PC-9 (cell line): ENCODE data around the gene KATNB1. TPM values are rescaled to one million over a fixed set of nuclear protein-coding genes. Genes with fewer than 3 reads are reported as not detected.

Source experiments
- BruUV-seq: library from RNA; stranded (reverse); fragments of 400-500 nt; replicated peaks from 2 replicates; lab custom pipeline; 2021; lab: Mats Ljungman, UMichigan
- CTCF ChIA-PET: fragments of 300-600 bp; sonication (Branson Sonifier 250); formaldehyde crosslinking; loops from one replicate; lab custom pipeline; 2022; ENCODE audit warnings: antibody characterized with exemption; lab: Charles Lee
- POLR2A ChIA-PET: fragments of 300-600 bp; sonication (Branson Sonifier 250); formaldehyde crosslinking; loops from one replicate; lab custom pipeline; 2022; ENCODE audit warnings: antibody characterized with exemption; ENCODE audit not compliant: unreplicated experiment; lab: Charles Lee
- DNase-seq, 2 experiments: peaks; one replicate each; pipeline versions ENCODE4 v3.0.0 to v3.0.0-alpha.2; 2015 to 2022; ENCODE audit warnings: mixed read lengths in 1 of 2
- H2AFZ ChIP-seq: fragments of 200-600 bp; sonication (generic); 2 replicates; pipeline ENCODE4 v1.8.1; 2017; ENCODE audit warnings: antibody characterized with exemption
- H3F3A ChIP-seq: fragments of 200-600 bp; sonication (generic); 2 replicates; pipeline ENCODE4 v1.8.1; 2017; ENCODE audit warnings: antibody characterized with exemption, mild to moderate bottlenecking, low read depth; ENCODE audit not compliant: insufficient read depth
- H3K27ac ChIP-seq: fragments of 200-600 bp; sonication (generic); 2 replicates; pipeline ENCODE4 v1.6.1; 2016; ENCODE audit warnings: mixed run types
- H3K27me3 ChIP-seq: fragments of 200-600 bp; sonication (generic); 2 replicates; pipeline ENCODE4 v1.6.1; 2016; ENCODE audit warnings: low read depth, mixed run types; ENCODE audit not compliant: insufficient read depth
- H3K36me3 ChIP-seq: fragments of 200-600 bp; sonication (generic); 2 replicates; pipeline ENCODE4 v1.6.1; 2016; ENCODE audit warnings: low read depth, mixed run types
- H3K4me1 ChIP-seq: fragments of 200-600 bp; sonication (generic); replicated peaks from 2 replicates; pipeline ENCODE4 v1.6.1; 2016; ENCODE audit warnings: mixed run types; ENCODE audit not compliant: insufficient read depth
- H3K4me2 ChIP-seq: fragments of 200-600 bp; sonication (generic); 2 replicates; pipeline ENCODE4 v1.6.1; 2017; ENCODE audit warnings: mixed run types
- H3K4me3 ChIP-seq: fragments of 200-600 bp; sonication (generic); 2 replicates; pipeline ENCODE4 v1.6.1; 2016; ENCODE audit warnings: mixed run types
- H3K79me2 ChIP-seq: fragments of 200-600 bp; sonication (generic); 2 replicates; pipeline ENCODE4 v1.6.1; 2017; ENCODE audit warnings: low read depth, mixed run types
- H3K9me2 ChIP-seq: fragments of 200-600 bp; sonication (generic); 2 replicates; pipeline ENCODE4 v1.8.1; 2017; ENCODE audit warnings: mild to moderate bottlenecking; ENCODE audit not compliant: insufficient read depth
- H3K9me3 ChIP-seq: fragments of 200-600 bp; sonication (generic); 2 replicates; pipeline ENCODE4 v1.8.1; 2016; ENCODE audit warnings: low read depth; ENCODE audit not compliant: insufficient read depth
- H4K20me1 ChIP-seq: fragments of 200-600 bp; sonication (generic); 2 replicates; pipeline ENCODE4 v1.8.1; 2017; ENCODE audit not compliant: insufficient read depth
- CTCF ChIP-seq: fragments of 200-600 bp; sonication (generic); conservative IDR thresholded peaks from 2 replicates; pipeline ENCODE4 v1.6.1; 2017; ENCODE audit warnings: mixed run types, antibody characterized with exemption, mild to moderate bottlenecking, moderate library complexity
- EZH2 ChIP-seq: fragments of 200-600 bp; sonication (generic); IDR thresholded peaks from 2 replicates; pipeline ENCODE4 v1.8.0; 2017; ENCODE audit warnings: antibody characterized with exemption, low read depth
- intact Hi-C: fragments of 100-400 bp; cut with micrococcal nuclease; formaldehyde crosslinking; loops from one replicate; pipeline ENCODE4 v1.10.0; 2022; ENCODE audit not compliant: unreplicated experiment
- total RNA-seq: library from RNA; stranded (reverse); gene quantifications from 2 replicates; pipeline ENCODE4 v1.2.3, GENCODE V29; 2021

The KATNB1 gene
- total RNA-seq, 1 experiment from 2014 or later, result 27.7 TPM

- Histone ChIP-seq H3K79me2 (no peaks in the 10 kb centered on the region), H3K27ac (no peak overlapping the region), H2AFZ (no peak overlapping the region), H3K27me3 (no peaks in the 10 kb centered on the region), H3K36me3 (no peaks in the 10 kb centered on the region), H4K20me1 (peaks cover 5% of the 10 kb centered on the region; the same call in 1 of the 2 replicates), H3K4me2 (no peak overlapping the region), H3K4me1 (peaks cover 21% of the 10 kb centered on the region), H3K4me3 (no peak overlapping the region), H3K9me2 (no peaks in the 10 kb centered on the region), H3K9me3 (no peaks in the 10 kb centered on the region), H3F3A (peaks cover 9% of the 10 kb centered on the region; the same call in 1 of the 2 replicates)
- BruUV-seq, result no TSS peak
- TF ChIP-seq CTCF (no peak), EZH2 (no peak)
- ChIA-PET CTCF (interaction anchor here (0.6 to 0.9 kb wide), 2 partner anchors 31 to 105 kb away, joined by 3 read pairs; no protein-coding TSS in a partner anchor), POLR2A (interaction anchor here (0.6 kb wide), 1 partner anchor 195 kb away, joined by 4 read pairs; no protein-coding TSS in a partner anchor)
- intact Hi-C loops, result loop anchor here (1.0 to 2.0 kb wide), 4 partner anchors 105 to 247 kb away; partner anchors contain the start of genes USB1 and ZNF319
- DNase-seq, result no peak
These were observed 22.3 kb downstream of the KATNB1 start for GRCh38 chr16:57757883-57758282.

GRCh38 chr16:57758331-57759117 lies 23.0 kb downstream of the KATNB1 start:
- H2AFZ ChIP-seq, result no peak overlapping the region
- ChIA-PET CTCF (interaction anchor here (0.7 to 0.9 kb wide), 2 partner anchors 105 to 235 kb away, joined by 3 read pairs; no protein-coding TSS in a partner anchor), POLR2A (no interaction called here)
- no peak for DNase-seq
- TSS peak; percentile 21 for BruUV-seq
- no peaks in the 10 kb centered on the region for H3K9me3 ChIP-seq
- no peak overlapping the region for H3K4me2 ChIP-seq
- no peaks in the 10 kb centered on the region for H3K79me2 ChIP-seq
- H3F3A ChIP-seq, result peaks cover 9% of the 10 kb centered on the region; the same call in 1 of the 2 replicates
- no peaks in the 10 kb centered on the region for H3K27me3 ChIP-seq
- TF ChIP-seq CTCF (no peak), EZH2 (no peak)
- peaks cover 5% of the 10 kb centered on the region; the same call in 1 of the 2 replicates for H4K20me1 ChIP-seq
- H3K27ac ChIP-seq, result no peak overlapping the region
- H3K4me1 ChIP-seq, result peaks cover 21% of the 10 kb centered on the region
- H3K9me2 ChIP-seq, result no peaks in the 10 kb centered on the region
- intact Hi-C loops, result loop anchor here (1.0 kb wide), 1 partner anchor 40 kb away; no protein-coding TSS in a partner anchor
- H3K36me3 ChIP-seq, result no peaks in the 10 kb centered on the region
- no peak overlapping the region for H3K4me3 ChIP-seq

- Histone ChIP-seq H2AFZ (no peak overlapping the region), H3K27me3 (no peaks in the 10 kb centered on the region), H3K36me3 (no peaks in the 10 kb centered on the region), H3K4me1 (peaks cover 26% of the 10 kb centered on the region), H3K79me2 (no peaks in the 10 kb centered on the region), H3F3A (peaks cover 9% of the 10 kb centered on the region; the same call in 1 of the 2 replicates), H3K4me3 (no peak overlapping the region), H4K20me1 (peaks cover 5% of the 10 kb centered on the region; the same call in 1 of the 2 replicates), H3K9me3 (no peaks in the 10 kb centered on the region), H3K27ac (no peak overlapping the region), H3K9me2 (no peaks in the 10 kb centered on the region), H3K4me2 (peak overlapping the region; percentile 15; the same call in 1 of the 2 replicates)
- ChIA-PET POLR2A (no interaction called here), CTCF (no interaction called here)
- intact Hi-C loops, result loop anchor here (1.0 kb wide), 1 partner anchor 39 kb away; no protein-coding TSS in a partner anchor
- no TSS peak for BruUV-seq
- TF ChIP-seq EZH2, result no peak
- TF ChIP-seq CTCF, result no peak
- DNase-seq, result no peak
These were observed 23.6 kb downstream of the KATNB1 start for GRCh38 chr16:57759131-57759530.
